Measurements from ENCODE around the gene CNGA1. TPM values are rescaled to one million over a fixed set of nuclear protein-coding genes. Genes with fewer than 3 reads are reported as not detected.

Gene CNGA1
- total and polyA plus RNA-seq, 2 donors, result 2.5 to 8.2 TPM

DNA sequence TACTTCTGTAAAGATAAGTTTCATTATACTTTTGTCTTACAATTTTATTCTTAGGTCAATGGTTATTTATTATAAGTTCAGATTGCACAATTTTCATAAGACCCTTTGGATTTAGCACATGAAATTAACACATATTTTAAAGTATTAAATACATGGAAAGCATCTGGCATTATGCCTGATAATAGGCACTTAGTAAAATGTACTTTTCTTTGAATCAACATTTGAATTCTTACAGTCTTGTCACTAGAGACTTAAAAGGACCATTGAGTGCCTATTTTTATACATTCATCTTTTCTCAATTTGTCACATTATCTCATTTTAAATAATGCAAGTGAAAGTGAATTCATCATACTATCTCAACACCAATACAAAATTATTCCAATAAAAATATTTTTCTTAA is 23.1 kb upstream of the CNGA1 start:
- no peaks in the 10 kb centered on the region for H3K4me1 ChIP-seq (ENCODE audit: insufficient read depth)
- DNase-seq (ENCODE audit: extremely low spot score), result no peak
- no peak overlapping the region for H3K27ac ChIP-seq (ENCODE audit: low read depth)
- H3K36me3 ChIP-seq (ENCODE audit: insufficient read depth), result no peaks in the 10 kb centered on the region
- no peak overlapping the region for H3K4me3 ChIP-seq (ENCODE audit: low read depth, low read length)

DNA sequence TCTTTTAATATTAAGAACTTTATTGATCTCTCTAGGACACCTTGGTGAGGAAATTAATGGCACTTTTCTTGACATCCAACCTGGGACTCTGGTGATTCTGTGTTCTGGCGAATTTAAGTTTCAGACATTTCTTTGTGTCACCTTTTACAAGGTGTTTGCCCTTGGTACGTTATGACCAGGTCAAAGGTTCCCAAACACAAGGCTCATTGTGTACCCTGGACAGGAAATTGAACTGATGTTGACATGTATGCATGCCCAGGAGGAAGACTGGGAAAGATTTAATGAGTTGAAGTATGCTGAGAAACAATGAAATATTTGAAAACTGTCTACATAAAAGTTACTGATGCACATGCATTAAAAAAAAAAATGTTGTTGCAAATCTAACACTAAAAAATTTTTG is 22.2 kb upstream of the CNGA1 start:
- Histone ChIP-seq H3K4me3 (ENCODE audit: low read depth, low read length) (no peak overlapping the region), H3K36me3 (ENCODE audit: insufficient read depth) (no peaks in the 10 kb centered on the region), H3K27ac (ENCODE audit: low read depth) (no peak overlapping the region), H3K4me1 (ENCODE audit: insufficient read depth) (no peaks in the 10 kb centered on the region)
- 16% methylated on average over 2 of the region's 2 CpGs for WGBS
- DNase-seq (ENCODE audit: extremely low spot score), result no peak

DNA sequence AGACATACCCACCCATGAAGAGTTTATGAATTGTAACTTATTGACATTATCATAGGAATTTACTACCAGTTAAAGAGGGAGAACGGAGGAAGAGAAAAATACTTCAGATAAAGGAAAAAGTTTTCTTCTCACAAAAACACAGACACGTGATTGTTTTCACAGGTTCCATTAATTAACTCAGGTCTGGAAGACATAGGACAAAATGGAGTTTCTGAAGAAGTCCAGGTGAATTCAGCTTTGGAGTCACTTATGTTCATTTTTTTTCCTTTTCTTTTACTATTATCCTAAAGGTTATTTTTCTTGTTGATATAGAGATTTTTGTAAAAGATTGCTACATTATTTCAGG is 20.6 kb upstream of the CNGA1 start:
- H3K36me3 ChIP-seq (ENCODE audit: insufficient read depth), result no peaks in the 10 kb centered on the region
- no peak for DNase-seq (ENCODE audit: extremely low spot score)
- H3K4me1 ChIP-seq (ENCODE audit: insufficient read depth), result no peaks in the 10 kb centered on the region
- no peak overlapping the region for H3K4me3 ChIP-seq (ENCODE audit: low read depth, low read length)
- no peak overlapping the region for H3K27ac ChIP-seq (ENCODE audit: low read depth)
- 64% methylated on average over 2 of the region's 2 CpGs for WGBS

DNA sequence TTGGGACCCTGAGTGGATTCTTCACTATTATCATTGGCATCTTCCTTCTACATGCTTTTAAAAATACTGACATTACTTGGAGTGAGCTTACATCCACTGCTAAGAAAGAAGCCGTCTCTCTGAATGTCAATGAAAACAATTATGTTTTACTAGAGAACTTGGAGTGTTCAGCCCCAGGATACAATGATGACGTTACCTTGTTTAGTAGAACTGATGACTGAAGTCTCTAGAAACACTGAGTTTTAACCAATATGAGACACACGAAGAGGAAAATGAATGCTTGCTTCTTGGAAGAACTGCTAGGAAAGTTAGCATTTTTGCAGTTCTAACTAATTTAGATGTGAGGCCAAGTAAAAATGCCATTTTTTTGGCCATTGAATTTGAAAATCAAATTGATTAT is 19.5 kb upstream of the CNGA1 start:
- H3K4me1 ChIP-seq (ENCODE audit: insufficient read depth), result no peaks in the 10 kb centered on the region
- no peak overlapping the region for H3K4me3 ChIP-seq (ENCODE audit: low read depth, low read length)
- no peak overlapping the region for H3K27ac ChIP-seq (ENCODE audit: low read depth)
- 93% methylated on average over 3 of the region's 3 CpGs for WGBS
- DNase-seq (ENCODE audit: extremely low spot score), result no peak
- no peaks in the 10 kb centered on the region for H3K36me3 ChIP-seq (ENCODE audit: insufficient read depth)

DNA sequence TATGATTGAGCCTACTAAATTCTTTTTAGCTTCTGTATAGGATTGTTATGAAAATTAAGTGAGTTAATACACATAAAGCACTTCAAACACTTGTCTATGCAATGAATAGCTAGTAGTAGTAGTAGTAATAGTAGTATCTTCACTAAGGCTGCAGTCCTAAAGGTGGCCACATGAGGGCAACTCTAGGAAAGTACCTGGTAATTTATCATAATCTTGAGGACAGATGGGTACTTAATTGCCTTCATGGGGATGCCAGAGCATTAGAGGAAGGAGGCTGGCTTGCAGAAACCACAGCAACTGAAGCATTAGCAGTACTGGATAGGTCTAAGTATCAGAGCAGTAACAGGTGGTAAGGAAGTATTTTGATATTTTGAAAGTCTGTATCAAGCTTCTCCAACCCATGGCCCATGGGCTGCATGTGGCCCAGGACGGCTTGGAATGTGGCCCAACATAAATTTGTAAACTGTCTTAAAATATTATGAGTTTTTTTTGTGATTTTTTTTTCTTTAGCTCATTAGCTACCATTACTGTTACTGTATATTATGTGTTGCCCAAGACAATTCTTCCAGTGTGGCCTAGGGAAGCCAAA is 17.4 kb upstream of the CNGA1 start:
- DNase-seq (ENCODE audit: extremely low spot score), result no peak
- H3K36me3 ChIP-seq (ENCODE audit: insufficient read depth), result no peaks in the 10 kb centered on the region
- no peak overlapping the region for H3K4me3 ChIP-seq (ENCODE audit: low read depth, low read length)
- WGBS, result 81% methylated on average over 1 of the region's 1 CpG
- H3K4me1 ChIP-seq (ENCODE audit: insufficient read depth), result no peaks in the 10 kb centered on the region
- no peak overlapping the region for H3K27ac ChIP-seq (ENCODE audit: low read depth)

DNA sequence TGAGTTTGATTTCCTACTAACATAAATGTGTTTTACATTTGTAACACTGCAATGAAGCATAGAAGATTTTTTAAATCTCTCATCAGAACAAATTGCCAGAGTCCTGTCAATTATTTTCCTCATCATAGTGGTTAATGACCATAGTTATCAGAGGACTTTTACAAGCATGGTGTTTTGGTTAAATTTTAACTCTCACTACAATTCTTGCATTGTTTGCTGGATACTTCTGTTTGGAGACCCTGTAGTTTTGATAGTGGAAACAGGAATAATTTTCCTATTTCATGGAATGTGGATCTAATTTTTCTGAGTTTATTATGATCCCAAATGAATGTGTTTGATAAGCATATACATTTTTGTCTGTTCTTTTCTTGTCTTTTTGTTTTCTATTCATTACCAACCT is 16.9 kb upstream of the CNGA1 start:
- Histone ChIP-seq H3K4me1 (ENCODE audit: insufficient read depth) (no peaks in the 10 kb centered on the region), H3K36me3 (ENCODE audit: insufficient read depth) (no peaks in the 10 kb centered on the region), H3K4me3 (ENCODE audit: low read depth, low read length) (no peak overlapping the region), H3K27ac (ENCODE audit: low read depth) (no peak overlapping the region)
- DNase-seq (ENCODE audit: extremely low spot score), result no peak

DNA sequence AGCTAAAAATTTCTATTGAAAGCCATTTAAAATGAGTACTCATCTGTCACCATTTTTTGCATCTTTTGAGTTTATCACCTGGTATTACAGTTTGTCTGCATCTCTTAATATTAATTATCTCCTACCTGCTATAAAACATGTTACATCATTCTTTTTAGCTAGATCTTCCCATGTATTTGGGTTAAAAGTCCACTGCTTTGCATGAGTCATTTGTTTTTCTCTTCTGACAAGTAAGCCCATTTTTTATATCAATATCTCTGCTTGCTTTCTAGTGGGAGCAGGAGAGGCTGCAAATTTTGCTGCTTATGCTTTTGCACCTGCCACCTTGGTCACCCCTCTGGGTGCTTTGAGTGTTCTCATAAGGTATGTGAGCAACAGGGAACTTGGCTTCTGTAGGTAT is 16.2 kb upstream of the CNGA1 start:
- no peak overlapping the region for H3K4me3 ChIP-seq (ENCODE audit: low read depth, low read length)
- no peaks in the 10 kb centered on the region for H3K4me1 ChIP-seq (ENCODE audit: insufficient read depth)
- H3K36me3 ChIP-seq (ENCODE audit: insufficient read depth), result no peaks in the 10 kb centered on the region
- no peak overlapping the region for H3K27ac ChIP-seq (ENCODE audit: low read depth)
- no peak for DNase-seq (ENCODE audit: extremely low spot score)

DNA sequence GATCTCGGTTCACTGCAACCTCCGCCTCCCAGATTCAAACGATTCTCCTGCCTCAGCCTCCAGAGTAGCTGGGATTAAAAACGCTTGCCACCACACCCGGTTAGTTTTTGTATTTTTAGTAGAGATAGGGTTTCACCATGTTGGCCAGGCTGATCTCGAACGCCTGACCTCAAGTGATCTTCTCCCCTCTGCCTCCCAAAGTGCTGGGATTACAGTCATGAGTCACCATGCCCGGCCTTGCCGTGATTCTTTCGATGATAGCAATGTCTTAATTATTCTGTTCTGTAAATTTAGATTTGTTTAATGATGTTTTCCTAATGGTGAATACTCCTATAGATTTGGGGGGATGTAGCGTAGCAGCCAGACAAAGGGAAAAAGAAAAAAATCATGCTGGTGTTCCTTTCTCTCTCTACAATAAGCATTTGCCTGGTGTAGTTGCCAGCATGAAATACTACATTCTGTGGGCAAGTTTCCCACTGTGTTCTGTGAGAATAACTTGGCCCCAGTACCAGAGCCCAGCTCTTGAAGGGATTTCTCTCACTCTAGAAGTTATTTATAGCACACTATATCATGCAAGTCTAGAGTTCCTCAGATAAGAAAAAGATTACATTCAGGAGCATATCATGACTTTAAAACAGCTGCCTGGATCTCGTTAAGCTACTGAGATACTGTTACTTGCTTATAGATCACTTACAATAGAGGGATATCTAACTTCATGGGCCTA is 15.5 kb upstream of the CNGA1 start:
- 41% methylated on average over 12 of the region's 12 CpGs for WGBS
- no peaks in the 10 kb centered on the region for H3K36me3 ChIP-seq (ENCODE audit: insufficient read depth)
- H3K27ac ChIP-seq (ENCODE audit: low read depth), result no peak overlapping the region
- H3K4me1 ChIP-seq (ENCODE audit: insufficient read depth), result no peaks in the 10 kb centered on the region
- H3K4me3 ChIP-seq (ENCODE audit: low read depth, low read length), result no peak overlapping the region
- DNase-seq (ENCODE audit: extremely low spot score), result no peak

DNA sequence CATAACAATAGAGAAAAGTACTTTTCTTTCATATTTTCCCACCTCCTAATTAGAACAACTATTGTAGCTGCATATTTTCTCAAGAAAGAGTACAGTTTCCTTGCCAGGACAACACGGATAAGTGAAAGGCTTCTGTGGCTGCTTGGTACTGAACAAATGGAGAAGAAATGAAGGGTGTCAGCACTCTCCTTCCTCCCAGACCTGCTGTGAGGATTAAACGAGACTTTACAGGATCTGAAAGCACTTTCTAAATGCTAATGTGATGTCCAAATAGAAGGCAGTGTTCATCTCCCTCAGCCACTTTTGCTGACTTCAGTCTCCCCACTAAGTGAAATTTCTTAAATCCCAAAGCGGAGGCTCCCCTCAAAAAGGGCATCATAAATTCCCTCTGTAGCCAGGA is 14.0 kb upstream of the CNGA1 start:
- DNase-seq (ENCODE audit: extremely low spot score), result no peak
- Histone ChIP-seq H3K27ac (ENCODE audit: low read depth) (no peak overlapping the region), H3K36me3 (ENCODE audit: insufficient read depth) (no peaks in the 10 kb centered on the region), H3K4me1 (ENCODE audit: insufficient read depth) (no peaks in the 10 kb centered on the region), H3K4me3 (ENCODE audit: low read depth, low read length) (no peak overlapping the region)
- 68% methylated on average over 3 of the region's 3 CpGs for WGBS

DNA sequence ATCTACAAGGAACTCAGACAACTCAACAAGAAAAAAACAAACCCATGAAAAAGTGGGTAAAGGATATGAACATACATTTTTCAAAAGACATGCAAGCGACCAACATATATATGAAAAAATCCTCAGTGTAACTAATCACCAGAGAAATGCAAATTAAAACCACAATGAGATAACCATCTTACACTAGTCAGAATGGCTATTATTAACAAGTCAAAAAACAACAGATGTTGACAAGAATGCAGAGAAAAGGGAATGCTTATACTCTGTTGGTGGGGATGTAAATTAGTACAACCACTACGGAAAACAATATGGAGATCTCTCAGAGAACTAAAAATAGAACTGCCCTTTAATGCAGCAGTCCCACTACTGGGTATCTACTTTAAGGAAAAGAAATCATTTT is 12.2 kb upstream of the CNGA1 start:
- no peak overlapping the region for H3K27ac ChIP-seq (ENCODE audit: low read depth)
- H3K4me3 ChIP-seq (ENCODE audit: low read depth, low read length), result no peak overlapping the region
- DNase-seq (ENCODE audit: extremely low spot score), result no peak
- WGBS, result 65% methylated on average over 2 of the region's 2 CpGs
- no peaks in the 10 kb centered on the region for H3K36me3 ChIP-seq (ENCODE audit: insufficient read depth)
- H3K4me1 ChIP-seq (ENCODE audit: insufficient read depth), result no peaks in the 10 kb centered on the region

DNA sequence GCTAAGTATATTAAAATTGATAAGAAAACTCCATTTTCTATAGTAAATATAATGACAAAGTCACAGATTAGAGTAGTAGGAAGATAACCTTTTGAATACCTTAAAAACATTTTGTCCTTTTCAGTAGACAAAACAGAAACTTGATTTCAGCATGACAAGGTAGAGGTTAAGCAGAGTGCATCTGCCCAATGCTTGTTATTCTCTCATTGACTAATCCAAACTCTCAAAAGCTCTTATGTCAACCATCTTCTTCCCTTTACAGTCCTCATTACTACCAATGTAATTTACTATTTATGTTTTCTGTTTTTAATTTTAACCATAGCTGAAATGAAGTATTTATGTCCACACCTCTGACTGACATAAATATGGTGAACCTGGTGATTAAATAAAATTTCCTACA is 11.2 kb upstream of the CNGA1 start:
- no peak overlapping the region for H3K27ac ChIP-seq (ENCODE audit: low read depth)
- DNase-seq (ENCODE audit: extremely low spot score), result no peak
- no peaks in the 10 kb centered on the region for H3K4me1 ChIP-seq (ENCODE audit: insufficient read depth)
- H3K4me3 ChIP-seq (ENCODE audit: low read depth, low read length), result no peak overlapping the region
- H3K36me3 ChIP-seq (ENCODE audit: insufficient read depth), result no peaks in the 10 kb centered on the region

DNA sequence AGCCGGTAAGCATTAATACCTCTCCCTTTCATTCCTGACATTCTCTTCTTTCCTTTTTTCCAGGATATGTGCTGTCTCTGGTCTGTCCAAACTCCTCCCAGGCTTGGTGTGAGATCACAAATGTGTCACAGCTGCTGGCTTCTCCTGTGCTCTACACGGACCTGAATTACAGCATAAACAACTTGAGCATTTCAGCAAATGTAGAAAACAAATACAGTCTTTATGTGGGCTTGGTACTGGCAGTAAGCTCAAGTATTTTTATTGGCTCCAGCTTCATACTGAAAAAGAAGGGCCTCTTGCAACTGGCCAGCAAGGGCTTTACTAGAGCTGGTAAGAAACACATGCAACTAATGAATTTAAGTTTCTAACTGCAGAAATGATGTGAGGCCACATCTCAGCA is 8.5 kb upstream of the CNGA1 start:
- Histone ChIP-seq H3K36me3 (ENCODE audit: insufficient read depth) (no peaks in the 10 kb centered on the region), H3K27ac (ENCODE audit: low read depth) (no peak overlapping the region), H3K4me1 (ENCODE audit: insufficient read depth) (no peaks in the 10 kb centered on the region), H3K4me3 (ENCODE audit: low read depth, low read length) (no peak overlapping the region)
- DNase-seq (ENCODE audit: extremely low spot score), result no peak
- 15% methylated on average over 2 of the region's 2 CpGs for WGBS

DNA sequence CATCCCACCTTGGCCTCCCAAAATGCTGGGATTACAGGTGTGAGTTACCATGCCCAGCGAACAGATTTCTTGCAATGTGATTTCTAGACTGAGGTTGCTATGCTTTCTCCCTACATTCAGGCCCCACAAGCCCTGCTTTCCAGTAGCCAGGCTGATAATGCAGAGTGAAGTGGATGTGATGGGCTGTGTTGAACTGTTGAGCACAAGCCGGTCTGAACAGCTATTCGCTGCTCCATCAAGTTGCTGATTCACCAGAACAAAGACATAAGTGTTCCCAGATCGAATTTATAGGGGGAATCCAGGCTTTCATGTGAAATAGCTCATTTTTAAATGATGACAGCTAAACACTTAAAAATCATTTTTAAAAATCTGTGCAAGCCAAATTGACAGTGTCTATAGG is 8.0 kb upstream of the CNGA1 start:
- Histone ChIP-seq H3K4me3 (ENCODE audit: low read depth, low read length) (no peak overlapping the region), H3K4me1 (ENCODE audit: insufficient read depth) (no peaks in the 10 kb centered on the region), H3K36me3 (ENCODE audit: insufficient read depth) (no peaks in the 10 kb centered on the region), H3K27ac (ENCODE audit: low read depth) (no peak overlapping the region)
- DNase-seq (ENCODE audit: extremely low spot score), result no peak
- WGBS, result 57% methylated on average over 4 of the region's 4 CpGs

DNA sequence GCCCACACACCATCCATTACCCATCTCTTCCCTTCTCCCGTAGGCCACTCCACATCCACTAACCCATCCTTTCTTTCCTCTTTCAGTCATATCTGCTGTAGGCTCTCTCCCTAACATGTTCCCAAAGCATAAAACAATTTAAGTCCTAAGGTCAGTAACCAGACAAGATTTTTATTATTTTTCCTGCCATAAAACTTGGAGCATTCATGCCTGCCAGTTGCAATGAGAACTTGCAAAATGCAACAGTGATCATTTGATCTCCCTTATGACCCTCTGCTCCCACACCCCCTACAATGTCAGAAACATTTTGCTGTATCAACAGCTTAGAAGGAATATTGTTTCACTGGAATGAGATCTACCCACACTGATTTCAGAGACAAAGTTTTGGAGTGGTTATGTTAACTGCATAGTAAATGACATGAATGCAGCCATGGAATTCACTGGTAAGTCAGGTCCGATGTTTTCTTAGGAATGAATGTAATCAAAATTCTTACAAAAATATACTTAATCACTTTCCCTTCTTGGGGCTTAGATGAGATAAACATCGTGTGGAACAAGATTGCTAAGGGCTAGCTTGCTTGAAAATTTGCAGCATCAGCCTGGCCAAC is 5.8 kb upstream of the CNGA1 start:
- WGBS, result 34% methylated on average over 3 of the region's 3 CpGs

More for the DNA sequence above, 5.8 kb upstream of the CNGA1 start:
- Histone ChIP-seq H3K36me3 (ENCODE audit: insufficient read depth) (no peaks in the 10 kb centered on the region), H3K4me1 (ENCODE audit: insufficient read depth) (no peaks in the 10 kb centered on the region), H3K27ac (ENCODE audit: low read depth) (no peak overlapping the region), H3K4me3 (ENCODE audit: low read depth, low read length) (no peak overlapping the region)
- DNase-seq (ENCODE audit: extremely low spot score), result no peak

Measured in urinary bladder (tissue), 4 donors.